H1 (cell line): ENCODE measurements around the gene DCAF8L2. TPM values are rescaled to one million over a fixed set of nuclear protein-coding genes. Genes with fewer than 3 reads are reported as not detected.

Source experiments
- CTCF ChIA-PET: fragments of 300-600 bp; sonication (Branson Sonifier 250); formaldehyde crosslinking; loops from one replicate; lab custom pipeline; 2021; ENCODE audit not compliant: partially characterized antibody; lab: Charles Lee
- POLR2A ChIA-PET: fragments of 300-600 bp; sonication (Branson Sonifier 250); formaldehyde crosslinking; loops from one replicate; lab custom pipeline; 2021; ENCODE audit warnings: inconsistent platforms; ENCODE audit not compliant: partially characterized antibody; lab: Charles Lee
- DNase-seq, 2 experiments: peaks; one replicate each; pipeline versions ENCODE4 v3.0.0 to v3.0.0-alpha.2; 2010 to 2022; ENCODE audit warnings: low spot score in 2 of 2, low read depth in 1 of 2, mixed read lengths in 1 of 2
- FAIRE-seq: peaks from 2 replicates; lab custom pipeline; 2011; peaks lifted over from hg19 to GRCh38; lab: Jason Lieb, UNC
- H2AFZ ChIP-seq: 2 replicates; pipeline ENCODE4 v1.8.1; 2012; ENCODE audit warnings: low read length, inconsistent platforms
- H2AK5ac ChIP-seq: 2 replicates; pipeline ENCODE4 v1.6.1; 2013; ENCODE audit warnings: low read depth, low read length
- H2BK120ac ChIP-seq: replicated peaks from 2 replicates; pipeline ENCODE3; 2013; ENCODE audit warnings: low read depth, low read length, inconsistent platforms
- H2BK12ac ChIP-seq: 2 replicates; pipeline ENCODE4 v1.6.1; 2013; ENCODE audit warnings: low read depth, low read length
- H2BK15ac ChIP-seq: 2 replicates; pipeline ENCODE4 v1.6.1; 2013; ENCODE audit warnings: low read length
- H2BK20ac ChIP-seq: 2 replicates; pipeline ENCODE4 v1.6.1; 2013; ENCODE audit warnings: low read length
- H2BK5ac ChIP-seq: 2 replicates; pipeline ENCODE4 v1.6.1; 2013; ENCODE audit warnings: low read depth, low read length
- H3K14ac ChIP-seq: 2 replicates; pipeline ENCODE4 v1.6.1; 2013; ENCODE audit warnings: inconsistent platforms; ENCODE audit not compliant: insufficient read length
- H3K18ac ChIP-seq: 2 replicates; pipeline ENCODE4 v1.6.1; 2013; ENCODE audit warnings: low read length; ENCODE audit errors: extremely low read depth
- H3K23ac ChIP-seq: 2 replicates; pipeline ENCODE4 v1.6.1; 2013; ENCODE audit warnings: inconsistent platforms; ENCODE audit not compliant: insufficient read length
- H3K23me2 ChIP-seq: 2 replicates; pipeline ENCODE4 v1.6.1; 2013; ENCODE audit warnings: low read depth, low read length
- H3K27ac ChIP-seq: 2 replicates; pipeline ENCODE4 v1.6.1; 2011; ENCODE audit warnings: low read depth, low read length, inconsistent platforms
- H3K27me3 ChIP-seq, 4 experiments: replicated peaks in 1 of 4; 1 replicate in 1 of 4; 2 replicates in 3 of 4; pipeline versions ENCODE4 v1.6.1 to v1.8.1; 2011 to 2013; ENCODE audit warnings: low read length in 3 of 4, mild to moderate bottlenecking in 3 of 4, inconsistent platforms in 2 of 4, mixed read lengths in 2 of 4, moderate library complexity in 1 of 4; ENCODE audit not compliant: control insufficient read depth in 3 of 4, insufficient read depth in 3 of 4; ENCODE audit errors: extremely low read depth in 1 of 4
- H3K36me3 ChIP-seq, 4 experiments: 2 replicates each; pipeline versions ENCODE4 v1.6.1 to v1.8.1; 2011 to 2013; ENCODE audit warnings: mild to moderate bottlenecking in 4 of 4, low read length in 3 of 4, moderate library complexity in 2 of 4, control low read depth in 1 of 4, inconsistent platforms in 1 of 4; ENCODE audit not compliant: insufficient read depth in 4 of 4, control insufficient read depth in 2 of 4
- H3K4ac ChIP-seq: replicated peaks from 2 replicates; pipeline ENCODE3; 2013; ENCODE audit warnings: low read length, low read depth, mixed read lengths, inconsistent platforms; ENCODE audit not compliant: insufficient read length
- H3K4me1 ChIP-seq, 4 experiments: replicated peaks in 1 of 4; 1 replicate in 1 of 4; 2 replicates in 3 of 4; pipeline versions ENCODE4 v1.6.1 to v1.8.1; 2011 to 2013; ENCODE audit warnings: low read length in 3 of 4, inconsistent platforms in 2 of 4, mixed read lengths in 1 of 4; ENCODE audit not compliant: insufficient read depth in 4 of 4, control insufficient read depth in 3 of 4
- H3K4me2 ChIP-seq, 2 experiments: 2 replicates each; pipeline versions ENCODE4 v1.6.1 to v1.8.1; 2011 to 2013; ENCODE audit warnings: low read depth in 2 of 2, low read length in 2 of 2, control low read depth in 1 of 2, inconsistent platforms in 1 of 2, mild to moderate bottlenecking in 1 of 2; ENCODE audit not compliant: insufficient read depth in 1 of 2
- H3K4me3 ChIP-seq, 4 experiments: fragments of 200-600, 300-600 bp in 1 of 4; sonication (generic), shearing (Covaris generic), sonication (Bioruptor Twin) in 1 of 4; 2 replicates each; pipeline versions ENCODE4 v1.5.1 to v1.8.1; 2011 to 2016; ENCODE audit warnings: low read length in 4 of 4, low read depth in 3 of 4, control low read depth in 2 of 4, inconsistent platforms in 2 of 4, mild to moderate bottlenecking in 2 of 4, mixed read lengths in 1 of 4, moderate library complexity in 1 of 4; ENCODE audit not compliant: insufficient read depth in 2 of 4; ENCODE audit errors: extremely low read depth in 1 of 4
- H3K56ac ChIP-seq: replicated peaks from 2 replicates; pipeline ENCODE3; 2013; ENCODE audit warnings: low read depth, mild to moderate bottlenecking, mixed read lengths, low read length, inconsistent platforms; ENCODE audit not compliant: insufficient read length
- H3K79me1 ChIP-seq: 2 replicates; pipeline ENCODE4 v1.6.1; 2013; ENCODE audit warnings: low read depth, low read length, control low read depth
- H3K79me2 ChIP-seq, 2 experiments: 2 replicates each; pipeline versions ENCODE4 v1.6.1 to v1.8.1; 2012 to 2013; ENCODE audit warnings: low read length in 2 of 2, mild to moderate bottlenecking in 2 of 2, inconsistent platforms in 1 of 2; ENCODE audit not compliant: insufficient read depth in 2 of 2, control insufficient read depth in 1 of 2
- H3K9ac ChIP-seq, 4 experiments: replicated peaks in 1 of 4; 1 replicate in 1 of 4; 2 replicates in 3 of 4; pipeline versions ENCODE4 v1.6.1 to v1.8.1; 2011 to 2013; ENCODE audit warnings: low read depth in 3 of 4, low read length in 3 of 4, control low read depth in 2 of 4, mild to moderate bottlenecking in 2 of 4, moderate library complexity in 2 of 4, inconsistent platforms in 1 of 4; ENCODE audit errors: extremely low read depth in 1 of 4
- H3K9me3 ChIP-seq, 2 experiments: 2 replicates each; pipeline versions ENCODE4 v1.6.1 to v1.8.1; 2012 to 2013; ENCODE audit warnings: mild to moderate bottlenecking in 2 of 2, moderate library complexity in 2 of 2, control low read depth in 1 of 2, inconsistent platforms in 1 of 2, low read depth in 1 of 2, low read length in 1 of 2, mixed read lengths in 1 of 2; ENCODE audit not compliant: insufficient read depth in 2 of 2
- H4K20me1 ChIP-seq, 2 experiments: replicated peaks in 1 of 2; 2 replicates each; pipeline versions ENCODE3 to v1.8.1; 2011 to 2013; ENCODE audit warnings: inconsistent platforms in 2 of 2, low read length in 2 of 2, mild to moderate bottlenecking in 1 of 2; ENCODE audit not compliant: insufficient read depth in 2 of 2, control insufficient read depth in 1 of 2
- H4K5ac ChIP-seq: 2 replicates; pipeline ENCODE4 v1.6.1; 2013; ENCODE audit warnings: low read length, low read depth, mixed read lengths, inconsistent platforms; ENCODE audit not compliant: insufficient read length
- H4K8ac ChIP-seq: 2 replicates; pipeline ENCODE4 v1.8.0; 2013; ENCODE audit warnings: mild to moderate bottlenecking, moderate library complexity, low read length, inconsistent platforms; ENCODE audit not compliant: insufficient read depth; ENCODE audit errors: extremely low read depth
- H4K91ac ChIP-seq: replicated peaks from 2 replicates; pipeline ENCODE3; 2013; ENCODE audit warnings: low read length, mixed read lengths, inconsistent platforms; ENCODE audit not compliant: insufficient read length
- CTBP2 ChIP-seq: IDR thresholded peaks from 2 replicates; pipeline ENCODE4 v1.7.0; 2011; ENCODE audit warnings: borderline replicate concordance, mild to moderate bottlenecking, moderate library complexity, mixed read lengths, low read length; ENCODE audit not compliant: insufficient read depth, insufficient read length
- GABPA ChIP-seq: IDR thresholded peaks from 2 replicates; pipeline ENCODE4 v1.6.1; 2011; ENCODE audit warnings: mild to moderate bottlenecking, low read length, moderate library complexity, borderline replicate concordance; ENCODE audit not compliant: insufficient read depth
- GTF2F1 ChIP-seq: IDR thresholded peaks from 2 replicates; pipeline ENCODE4 v1.6.1; 2012; ENCODE audit warnings: low read depth, low read length, improper control_type of control experiment, borderline replicate concordance
- JUND ChIP-seq: IDR thresholded peaks from 2 replicates; pipeline ENCODE4 v1.6.1; 2011; ENCODE audit warnings: mild to moderate bottlenecking, improper control_type of control experiment, low read length
- NRF1 ChIP-seq: IDR thresholded peaks from 2 replicates; pipeline ENCODE4 v1.6.1; 2011; ENCODE audit warnings: mild to moderate bottlenecking, low read depth, low read length, improper control_type of control experiment
- SAP30 ChIP-seq: fragments of 300-600 bp; sonication (generic); IDR thresholded peaks from 2 replicates; pipeline ENCODE4 v1.7.1; 2012; ENCODE audit warnings: low read length, moderate library complexity, mild to moderate bottlenecking, inconsistent platforms; ENCODE audit not compliant: insufficient read depth, insufficient replicate concordance
- SP1 ChIP-seq: IDR thresholded peaks from 2 replicates; pipeline ENCODE4 v1.6.1; 2011; ENCODE audit warnings: low read depth, low read length
- SRF ChIP-seq: IDR thresholded peaks from 2 replicates; pipeline ENCODE4 v1.6.1; 2011; ENCODE audit warnings: mild to moderate bottlenecking, low read depth, low read length, moderate library complexity
- SUZ12 ChIP-seq: fragments of 200-600 bp; sonication (generic); IDR thresholded peaks from 2 replicates; pipeline ENCODE4 v1.6.1; 2012; ENCODE audit warnings: mild to moderate bottlenecking, inconsistent platforms, low read length, moderate library complexity, mixed read lengths
- TAF7 ChIP-seq: optimal IDR thresholded peaks from 2 replicates; pipeline ENCODE3; 2011; ENCODE audit warnings: low read depth, mild to moderate bottlenecking, inconsistent platforms, low read length, moderate library complexity, borderline replicate concordance
- WGBS, 2 experiments: shearing (Covaris generic) in 1 of 2; methylation state at CpG; one replicate each; pipeline versions ENCODE4 v1.1.6 to v1.1.7; 2013 to 2015; ENCODE audit warnings: low lambda C conversion rate in 2 of 2, mixed read lengths in 2 of 2, inconsistent platforms in 1 of 2, low coverage in 1 of 2, missing lambda C conversion rate in 1 of 2; ENCODE audit not compliant: insufficient replicate concordance in 2 of 2, insufficient coverage in 1 of 2, insufficient read length in 1 of 2; ENCODE audit errors: extremely low coverage in 1 of 2, missing lambda C conversion rate in 1 of 2; 5-methylcytosine and 5-hydroxymethylcytosine counted together
- polyA plus RNA-seq, 7 experiments: library from polyadenylated mRNA; depleted of rRNA in 3 of 7; stranded (reverse) in 5 of 7; unstranded in 2 of 7; fragments of >200 nt in 5 of 7; fragments of 200-250 nt in 2 of 7; gene quantifications; 1 replicate in 5 of 7; 2 replicates in 1 of 7; 4 replicates in 1 of 7; pipeline versions ENCODE4 v1.2.1 to v1.2.3, GENCODE V29; 2011 to 2013; ENCODE audit warnings: missing spikeins in 2 of 7, mixed read lengths in 2 of 7
- total RNA-seq: library from RNA; stranded (reverse); fragmentation: NEBNext Ultra II Directional; extraction: Animal tissue kit (Norgen Biotek cat#: 25700); gene quantifications from 2 replicates; pipeline ENCODE4 v1.2.1, GENCODE V29; 2021

Gene DCAF8L2
- total and polyA plus RNA-seq, 2 of the 8 experiments (the other 6 are each of a cell fraction or from before 2014, with no cell fraction given) = not detected

GRCh38 chrX:27751976-27752375, 161.8 kb downstream of the DCAF8L2 start:
- Histone ChIP-seq H2BK15ac (no peak overlapping the region), H3K36me3 (no peaks in the 10 kb centered on the region), H2AFZ (no peak overlapping the region), H3K9me3 (no peaks in the 10 kb centered on the region), H2BK20ac (no peak overlapping the region), H4K5ac (no peak overlapping the region), H2BK5ac (no peak overlapping the region), H3K4me2 (no peak overlapping the region), H3K56ac (no peak overlapping the region), H4K8ac (no peak overlapping the region), H3K79me2 (no peaks in the 10 kb centered on the region), H2BK12ac (no peak overlapping the region), H3K4me3 (no peak overlapping the region), H3K79me1 (no peaks in the 10 kb centered on the region), H3K27me3 (no peaks in the 10 kb centered on the region), H3K23me2 (no peaks in the 10 kb centered on the region), H2AK5ac (no peak overlapping the region), H4K91ac (no peak overlapping the region), H3K18ac (no peak overlapping the region), H3K9ac (no peak overlapping the region), H3K14ac (no peak overlapping the region), H3K23ac (no peak overlapping the region), H3K4me1 (no peaks in the 10 kb centered on the region), H3K27ac (no peak overlapping the region), H2BK120ac (no peak overlapping the region), H4K20me1 (no peaks in the 10 kb centered on the region), H3K4ac (no peak overlapping the region)
- FAIRE-seq (no peak), DNase-seq (no peak)
- no peak for TF ChIP-seq SRF
- TF ChIP-seq NRF1 = no peak
- no peak for TF ChIP-seq SAP30
- TF ChIP-seq SUZ12 = no peak
- TF ChIP-seq GABPA = no peak
- no peak for TF ChIP-seq CTBP2
- no peak for TF ChIP-seq SP1
- TF ChIP-seq TAF7 = no peak
- TF ChIP-seq GTF2F1 = no peak
- no peak for TF ChIP-seq JUND
- ChIA-PET POLR2A (no interaction called here), CTCF (no interaction called here)
- 88% methylated on average over 1 of the region's 2 CpGs; no CpG with 5 or more reads in 1 of the 2 experiments for WGBS, 2 experiments
